Neural cell (in vitro differentiated cells): ENCODE data around the gene INTS14.

Experiments used
- EP300 ChIP-seq: fragments of 450-650 bp; conservative IDR thresholded peaks from 2 replicates; pipeline ENCODE4 v1.6.1; 2014; ENCODE audit warnings: antibody characterized with exemption, mild to moderate bottlenecking, moderate library complexity; ENCODE audit not compliant: poor library complexity, severe bottlenecking
- EZH2 ChIP-seq: fragments of 200-600, 300-800 bp; shearing (Covaris generic), sonication (generic); IDR thresholded peaks from 2 replicates; pipeline ENCODE4 v1.6.1; 2014; ENCODE audit warnings: antibody characterized with exemption, low read length, borderline replicate concordance, mild to moderate bottlenecking; ENCODE audit not compliant: insufficient read depth, poor library complexity, severe bottlenecking
- MXI1 ChIP-seq: fragments of 450-650 bp; conservative IDR thresholded peaks from 2 replicates; pipeline ENCODE4 v1.6.1; 2014; ENCODE audit warnings: antibody characterized with exemption, mild to moderate bottlenecking; ENCODE audit not compliant: poor library complexity, severe bottlenecking
- POLR2AphosphoS5 ChIP-seq: IDR thresholded peaks from 2 replicates; pipeline ENCODE4 v1.6.1; 2012
- RAD21 ChIP-seq: fragments of 450-650 bp; conservative IDR thresholded peaks from 2 replicates; pipeline ENCODE4 v1.6.1; 2014; ENCODE audit warnings: antibody characterized with exemption, mild to moderate bottlenecking, moderate library complexity
- SMC3 ChIP-seq: fragments of 450-650 bp; conservative IDR thresholded peaks from 2 replicates; pipeline ENCODE4 v1.6.1; 2014; ENCODE audit warnings: antibody characterized with exemption, mild to moderate bottlenecking, moderate library complexity; ENCODE audit not compliant: poor library complexity
- TAF1 ChIP-seq: IDR thresholded peaks from 2 replicates; pipeline ENCODE4 v1.6.1; 2012; ENCODE audit warnings: low read depth
- TF ChIP-seq, protein P1 (sequence below): fragments of 450-650 bp; IDR thresholded peaks from 2 replicates; pipeline ENCODE4 v1.5.1; 2014; ENCODE audit warnings: antibody characterized with exemption, mild to moderate bottlenecking, moderate library complexity; ENCODE audit not compliant: poor library complexity, severe bottlenecking
- TF ChIP-seq, protein P2 (sequence below): IDR thresholded peaks from 2 replicates; pipeline ENCODE4 v1.6.1; 2012; ENCODE audit warnings: borderline replicate concordance

DNA sequence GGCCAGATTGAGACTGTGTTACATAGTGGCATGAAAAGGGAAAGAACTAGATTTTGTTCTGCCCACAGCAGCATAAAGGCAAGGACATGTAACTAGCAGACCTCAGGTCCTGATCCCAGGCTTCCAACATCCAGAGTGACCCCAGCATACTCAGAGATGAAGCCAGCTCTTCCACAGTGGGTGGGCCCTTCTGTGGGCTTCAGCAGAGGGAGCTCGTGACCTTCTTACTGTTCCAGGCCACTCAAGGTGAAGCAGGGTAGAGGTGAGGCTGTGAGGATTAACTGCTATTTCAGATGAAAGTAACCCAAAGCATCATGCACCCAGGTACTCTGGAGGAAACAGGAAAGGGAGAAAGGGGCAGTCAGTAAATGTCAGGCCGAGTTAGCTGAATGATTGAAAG, 9.9 kb upstream of the INTS14 start:
- TF ChIP-seq, protein P1, sequence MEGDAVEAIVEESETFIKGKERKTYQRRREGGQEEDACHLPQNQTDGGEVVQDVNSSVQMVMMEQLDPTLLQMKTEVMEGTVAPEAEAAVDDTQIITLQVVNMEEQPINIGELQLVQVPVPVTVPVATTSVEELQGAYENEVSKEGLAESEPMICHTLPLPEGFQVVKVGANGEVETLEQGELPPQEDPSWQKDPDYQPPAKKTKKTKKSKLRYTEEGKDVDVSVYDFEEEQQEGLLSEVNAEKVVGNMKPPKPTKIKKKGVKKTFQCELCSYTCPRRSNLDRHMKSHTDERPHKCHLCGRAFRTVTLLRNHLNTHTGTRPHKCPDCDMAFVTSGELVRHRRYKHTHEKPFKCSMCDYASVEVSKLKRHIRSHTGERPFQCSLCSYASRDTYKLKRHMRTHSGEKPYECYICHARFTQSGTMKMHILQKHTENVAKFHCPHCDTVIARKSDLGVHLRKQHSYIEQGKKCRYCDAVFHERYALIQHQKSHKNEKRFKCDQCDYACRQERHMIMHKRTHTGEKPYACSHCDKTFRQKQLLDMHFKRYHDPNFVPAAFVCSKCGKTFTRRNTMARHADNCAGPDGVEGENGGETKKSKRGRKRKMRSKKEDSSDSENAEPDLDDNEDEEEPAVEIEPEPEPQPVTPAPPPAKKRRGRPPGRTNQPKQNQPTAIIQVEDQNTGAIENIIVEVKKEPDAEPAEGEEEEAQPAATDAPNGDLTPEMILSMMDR = no peak
- no peak for TF ChIP-seq RAD21
- TF ChIP-seq, protein P2, sequence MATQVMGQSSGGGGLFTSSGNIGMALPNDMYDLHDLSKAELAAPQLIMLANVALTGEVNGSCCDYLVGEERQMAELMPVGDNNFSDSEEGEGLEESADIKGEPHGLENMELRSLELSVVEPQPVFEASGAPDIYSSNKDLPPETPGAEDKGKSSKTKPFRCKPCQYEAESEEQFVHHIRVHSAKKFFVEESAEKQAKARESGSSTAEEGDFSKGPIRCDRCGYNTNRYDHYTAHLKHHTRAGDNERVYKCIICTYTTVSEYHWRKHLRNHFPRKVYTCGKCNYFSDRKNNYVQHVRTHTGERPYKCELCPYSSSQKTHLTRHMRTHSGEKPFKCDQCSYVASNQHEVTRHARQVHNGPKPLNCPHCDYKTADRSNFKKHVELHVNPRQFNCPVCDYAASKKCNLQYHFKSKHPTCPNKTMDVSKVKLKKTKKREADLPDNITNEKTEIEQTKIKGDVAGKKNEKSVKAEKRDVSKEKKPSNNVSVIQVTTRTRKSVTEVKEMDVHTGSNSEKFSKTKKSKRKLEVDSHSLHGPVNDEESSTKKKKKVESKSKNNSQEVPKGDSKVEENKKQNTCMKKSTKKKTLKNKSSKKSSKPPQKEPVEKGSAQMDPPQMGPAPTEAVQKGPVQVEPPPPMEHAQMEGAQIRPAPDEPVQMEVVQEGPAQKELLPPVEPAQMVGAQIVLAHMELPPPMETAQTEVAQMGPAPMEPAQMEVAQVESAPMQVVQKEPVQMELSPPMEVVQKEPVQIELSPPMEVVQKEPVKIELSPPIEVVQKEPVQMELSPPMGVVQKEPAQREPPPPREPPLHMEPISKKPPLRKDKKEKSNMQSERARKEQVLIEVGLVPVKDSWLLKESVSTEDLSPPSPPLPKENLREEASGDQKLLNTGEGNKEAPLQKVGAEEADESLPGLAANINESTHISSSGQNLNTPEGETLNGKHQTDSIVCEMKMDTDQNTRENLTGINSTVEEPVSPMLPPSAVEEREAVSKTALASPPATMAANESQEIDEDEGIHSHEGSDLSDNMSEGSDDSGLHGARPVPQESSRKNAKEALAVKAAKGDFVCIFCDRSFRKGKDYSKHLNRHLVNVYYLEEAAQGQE = no peak
- TF ChIP-seq EP300 = no peak
- TF ChIP-seq TAF1 = no peak
- no peak for TF ChIP-seq EZH2
- no peak for TF ChIP-seq POLR2AphosphoS5
- TF ChIP-seq SMC3 = no peak
- TF ChIP-seq MXI1 = no peak
